Ishikawa (cell line): Measurements from ENCODE around the gene COASY.

Source experiments
- EP300 ChIP-seq: IDR thresholded peaks from 2 replicates; pipeline ENCODE4 v1.6.1; 2012; ENCODE audit warnings: borderline replicate concordance
- FOXM1 ChIP-seq: IDR thresholded peaks from 2 replicates; pipeline ENCODE4 v1.6.1; 2012; ENCODE audit warnings: low read depth, borderline replicate concordance
- RAD21 ChIP-seq: IDR thresholded peaks from 2 replicates; pipeline ENCODE4 v1.6.1; 2012; ENCODE audit warnings: low read depth
- TAF1 ChIP-seq: IDR thresholded peaks from 2 replicates; pipeline ENCODE4 v1.6.1; 2012; ENCODE audit warnings: low read depth, mild to moderate bottlenecking
- YY1 ChIP-seq: IDR thresholded peaks from 2 replicates; pipeline ENCODE4 v1.6.1; 2012; ENCODE audit warnings: low read depth
- TF ChIP-seq, protein P1 (sequence below): IDR thresholded peaks from 2 replicates; pipeline ENCODE4 v1.6.1; 2012
- TF ChIP-seq, protein P2 (sequence below): IDR thresholded peaks from 2 replicates; pipeline ENCODE4 v1.6.1; 2012; ENCODE audit warnings: low read depth, mild to moderate bottlenecking

DNA sequence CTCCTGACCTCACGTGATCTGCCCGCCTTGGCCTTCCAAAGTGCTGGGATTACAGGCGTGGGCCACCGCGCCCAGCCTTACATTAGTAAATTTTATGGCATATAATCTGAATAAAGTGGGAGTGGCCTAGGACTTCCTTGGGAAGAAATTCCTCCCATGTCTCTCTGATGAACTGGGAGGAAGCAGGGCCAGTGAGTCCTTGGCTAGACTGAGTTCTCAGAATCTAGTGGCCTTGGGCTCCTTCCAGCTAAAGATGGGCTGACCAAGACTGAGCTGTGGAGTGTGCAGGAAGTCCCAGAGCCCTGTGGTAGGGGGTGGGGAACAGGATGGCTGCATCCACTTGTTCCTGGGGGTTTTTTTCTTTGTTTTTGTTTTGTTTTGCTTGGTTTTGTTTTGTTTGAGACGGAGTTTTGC is 35.9 kb upstream of the COASY start:
- TF ChIP-seq, protein P1, sequence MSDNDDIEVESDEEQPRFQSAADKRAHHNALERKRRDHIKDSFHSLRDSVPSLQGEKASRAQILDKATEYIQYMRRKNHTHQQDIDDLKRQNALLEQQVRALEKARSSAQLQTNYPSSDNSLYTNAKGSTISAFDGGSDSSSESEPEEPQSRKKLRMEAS = no peak
- TF ChIP-seq, protein P2, sequence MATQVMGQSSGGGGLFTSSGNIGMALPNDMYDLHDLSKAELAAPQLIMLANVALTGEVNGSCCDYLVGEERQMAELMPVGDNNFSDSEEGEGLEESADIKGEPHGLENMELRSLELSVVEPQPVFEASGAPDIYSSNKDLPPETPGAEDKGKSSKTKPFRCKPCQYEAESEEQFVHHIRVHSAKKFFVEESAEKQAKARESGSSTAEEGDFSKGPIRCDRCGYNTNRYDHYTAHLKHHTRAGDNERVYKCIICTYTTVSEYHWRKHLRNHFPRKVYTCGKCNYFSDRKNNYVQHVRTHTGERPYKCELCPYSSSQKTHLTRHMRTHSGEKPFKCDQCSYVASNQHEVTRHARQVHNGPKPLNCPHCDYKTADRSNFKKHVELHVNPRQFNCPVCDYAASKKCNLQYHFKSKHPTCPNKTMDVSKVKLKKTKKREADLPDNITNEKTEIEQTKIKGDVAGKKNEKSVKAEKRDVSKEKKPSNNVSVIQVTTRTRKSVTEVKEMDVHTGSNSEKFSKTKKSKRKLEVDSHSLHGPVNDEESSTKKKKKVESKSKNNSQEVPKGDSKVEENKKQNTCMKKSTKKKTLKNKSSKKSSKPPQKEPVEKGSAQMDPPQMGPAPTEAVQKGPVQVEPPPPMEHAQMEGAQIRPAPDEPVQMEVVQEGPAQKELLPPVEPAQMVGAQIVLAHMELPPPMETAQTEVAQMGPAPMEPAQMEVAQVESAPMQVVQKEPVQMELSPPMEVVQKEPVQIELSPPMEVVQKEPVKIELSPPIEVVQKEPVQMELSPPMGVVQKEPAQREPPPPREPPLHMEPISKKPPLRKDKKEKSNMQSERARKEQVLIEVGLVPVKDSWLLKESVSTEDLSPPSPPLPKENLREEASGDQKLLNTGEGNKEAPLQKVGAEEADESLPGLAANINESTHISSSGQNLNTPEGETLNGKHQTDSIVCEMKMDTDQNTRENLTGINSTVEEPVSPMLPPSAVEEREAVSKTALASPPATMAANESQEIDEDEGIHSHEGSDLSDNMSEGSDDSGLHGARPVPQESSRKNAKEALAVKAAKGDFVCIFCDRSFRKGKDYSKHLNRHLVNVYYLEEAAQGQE = no peak
- no peak for TF ChIP-seq EP300
- no peak for TF ChIP-seq FOXM1
- TF ChIP-seq YY1 = no peak
- no peak for TF ChIP-seq RAD21
- TF ChIP-seq TAF1 = no peak
